A549 (cell line): ENCODE data around the gene STAT5A. TPM values are rescaled to one million over a fixed set of nuclear protein-coding genes. Genes with fewer than 3 reads are reported as not detected.
"Not testable (repeated sequence)": the region's sequence is repeated elsewhere in the genome, so short reads cannot be mapped to it uniquely, and the experiment has no call there.

ENCODE experiments used
- ATAC-seq, 2 experiments: fragments of 200-7000 bp in 1 of 2; fragments of >200 bp in 1 of 2; cut with Nextera tagmentation in 1 of 2; cut with Tn5 transposase in 1 of 2; 3 replicates each; pipeline versions ENCODE4 v1.8.0 to v1.9.1; 2018 to 2020; ENCODE audit warnings: mild to moderate bottlenecking in 1 of 2, moderate library complexity in 1 of 2
- CTCF ChIA-PET: fragments of 300-600 bp; sonication (Branson Sonifier 250); formaldehyde crosslinking; extraction: SDS; loops from one replicate; lab custom pipeline; 2021; ENCODE audit warnings: antibody characterized with exemption, inconsistent platforms; lab: Yijun Ruan, JAX
- POLR2A ChIA-PET: fragments of 350-600 bp; formaldehyde crosslinking; extraction: SDS; loops from one replicate; lab custom pipeline; 2021; ENCODE audit warnings: antibody characterized with exemption, inconsistent platforms; lab: Yijun Ruan, JAX
- DNase-seq, 2 experiments: peaks; one replicate each; pipeline versions ENCODE4 v3.0.0 to v3.0.0-alpha.2; 2011 to 2016; ENCODE audit warnings: low read depth in 1 of 2, low spot score in 1 of 2
- FAIRE-seq: peaks from 2 replicates; lab custom pipeline; 2011; peaks lifted over from hg19 to GRCh38; lab: Jason Lieb, UNC
- H3K27ac ChIP-seq, 2 experiments: fragments of >200 bp; sonication (Bioruptor Twin); formaldehyde crosslinking; 3 replicates each; pipeline ENCODE4 v1.5.1; 2016 to 2017
- H3K4me1 ChIP-seq: fragments of >200 bp; sonication (Bioruptor Twin); formaldehyde crosslinking; 3 replicates; pipeline ENCODE4 v1.6.1; 2016
- H3K4me2 ChIP-seq: fragments of >200 bp; sonication (Bioruptor Twin); formaldehyde crosslinking; 3 replicates; pipeline ENCODE4 v1.6.1; 2016
- H3K4me3 ChIP-seq: fragments of >200 bp; sonication (Bioruptor Twin); formaldehyde crosslinking; 3 replicates; pipeline ENCODE4 v1.5.1; 2016
- H3K9me3 ChIP-seq: fragments of >200 bp; sonication (Bioruptor Twin); formaldehyde crosslinking; 3 replicates; pipeline ENCODE4 v1.6.1; 2016
- CEBPB ChIP-seq, 2 experiments: fragments of >200 bp in 1 of 2; sonication (Bioruptor Twin) in 1 of 2; formaldehyde crosslinking in 1 of 2; IDR thresholded peaks; 2 replicates each; pipeline ENCODE4 v1.6.1; 2012 to 2016
- EHMT2 ChIP-seq: fragments of 200-600 bp; sonication (generic); IDR thresholded peaks from 2 replicates; pipeline ENCODE4 v1.6.1; 2016; ENCODE audit warnings: antibody characterized with exemption, low read depth, mild to moderate bottlenecking, moderate library complexity
- FOSL2 ChIP-seq, 2 experiments: fragments of 450-650 bp in 1 of 2; fragments of >200 bp in 1 of 2; sonication (Bioruptor Twin) in 1 of 2; formaldehyde crosslinking; IDR thresholded peaks; 2 replicates each; pipeline versions ENCODE4 v1.5.0 to v1.6.1; 2016 to 2020; ENCODE audit warnings: mild to moderate bottlenecking in 1 of 2, moderate library complexity in 1 of 2
- GATA3 ChIP-seq: IDR thresholded peaks from 2 replicates; pipeline ENCODE4 v1.6.1; 2012; ENCODE audit warnings: borderline replicate concordance
- HEYL ChIP-seq: fragments of 250-450 bp; sonication (Bioruptor Pico); IDR thresholded peaks from 2 replicates; pipeline ENCODE4 v1.8.0; 2021; ENCODE audit warnings: mild to moderate bottlenecking, moderate library complexity
- JUN ChIP-seq, 2 experiments: fragments of >200 bp; sonication (Bioruptor Twin); formaldehyde crosslinking; IDR thresholded peaks; 2 replicates in 1 of 2; 3 replicates in 1 of 2; pipeline ENCODE4 v1.6.1; 2016 to 2017
- KDM5A ChIP-seq: fragments of 200-600 bp; sonication (generic); IDR thresholded peaks from 2 replicates; pipeline ENCODE4 v1.6.1; 2016; ENCODE audit warnings: antibody characterized with exemption, mild to moderate bottlenecking
- MAFK ChIP-seq: fragments of 450-650 bp; IDR thresholded peaks from 2 replicates; pipeline ENCODE4 v1.6.1; 2014; ENCODE audit not compliant: partially characterized antibody
- RCOR1 ChIP-seq: fragments of 150-350 bp; IDR thresholded peaks from 2 replicates; pipeline ENCODE4 v1.6.1; 2014; ENCODE audit warnings: antibody characterized with exemption, low read length, low read depth
- SMC3 ChIP-seq: fragments of >200 bp; sonication (Bioruptor Twin); formaldehyde crosslinking; IDR thresholded peaks from 3 replicates; pipeline ENCODE4 v1.6.1; 2018; ENCODE audit warnings: inconsistent platforms
- WGBS: methylation state at CpG from one replicate; pipeline ENCODE4 v1.1.6; 2017; ENCODE audit errors: missing lambda C conversion rate; 5-methylcytosine and 5-hydroxymethylcytosine counted together
- polyA plus RNA-seq, 4 experiments: library from polyadenylated mRNA; depleted of rRNA in 3 of 4; stranded (reverse); fragments of >200 nt; fragmentation: RNase III in 1 of 4; extraction: RNeasy Plus Mini Kit Qiagen cat#74134 plus additional on column Dnase treatment in 1 of 4; gene quantifications; 2 replicates in 3 of 4; 3 replicates in 1 of 4; pipeline ENCODE4 v1.2.3, GENCODE V29; 2011 to 2017
- TF ChIP-seq, protein P1 (sequence below): fragments of >200 bp; sonication (Bioruptor Twin); formaldehyde crosslinking; IDR thresholded peaks from 3 replicates; pipeline ENCODE4 v1.5.1; 2016
- TF ChIP-seq, protein P2 (sequence below): fragments of >200 bp; sonication (Bioruptor Twin); formaldehyde crosslinking; IDR thresholded peaks from 3 replicates; pipeline ENCODE4 v1.6.1; 2016
- TF ChIP-seq, protein P3 (sequence below): fragments of >200 bp; sonication (Bioruptor Twin); formaldehyde crosslinking; IDR thresholded peaks from 2 replicates; pipeline ENCODE4 v1.6.1; 2016

The STAT5A gene
- polyA plus RNA-seq, 2 of the 4 experiments (the other 2 are of a cell fraction) = 2.2 to 4.0 TPM

DNA sequence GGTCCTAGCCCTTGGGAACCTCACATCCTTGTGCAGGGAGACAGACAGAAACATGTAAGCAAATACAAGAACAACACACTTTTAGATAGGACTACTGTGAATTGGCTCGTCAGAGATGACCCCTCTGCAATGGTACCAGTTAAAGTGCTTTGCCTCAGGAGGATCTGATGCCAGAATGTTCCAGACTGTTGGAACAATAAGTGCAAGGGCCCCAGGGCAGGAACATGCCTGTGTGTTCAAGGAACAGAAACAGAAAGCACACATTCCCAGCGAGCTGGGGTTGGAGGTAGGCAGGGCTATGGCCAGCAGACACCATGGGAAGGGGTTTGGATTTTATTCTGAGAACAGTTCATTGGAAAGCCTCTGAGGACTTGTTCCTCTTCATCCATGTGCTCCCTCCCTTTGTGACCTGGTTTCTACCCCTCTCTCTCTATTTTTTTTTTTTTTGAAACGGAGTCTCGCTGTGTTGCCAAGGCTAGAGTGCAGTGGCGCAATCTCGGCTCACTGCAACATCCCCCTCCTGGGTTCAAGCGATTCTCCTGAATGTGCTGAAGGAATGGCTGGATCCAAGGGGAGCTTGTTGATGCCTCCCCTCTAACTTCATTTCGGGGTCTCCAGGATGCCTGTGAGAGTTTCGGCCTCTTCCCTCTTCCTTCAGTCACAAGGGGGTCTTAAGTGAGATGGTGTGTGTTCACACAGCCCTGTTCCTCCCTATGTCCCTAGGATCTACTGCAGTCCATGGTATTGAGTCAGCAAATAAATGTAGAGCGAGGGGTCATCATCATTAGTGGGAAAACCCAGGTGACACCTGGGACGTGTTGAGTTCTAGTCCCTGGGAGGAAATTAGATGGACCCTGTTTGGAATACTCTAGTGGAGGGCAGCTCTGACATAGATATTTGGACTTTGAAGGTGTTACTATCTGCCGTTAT lies 6.4 kb downstream of the STAT5A start:
- ChIA-PET POLR2A (no interaction called here), CTCF (interaction anchor here (0.6 to 7.2 kb wide), 10 partner anchors 9 to 233 kb away, joined by 3 to 65 read pairs (median 4); no protein-coding TSS in a partner anchor)
- ATAC-seq (no peak), FAIRE-seq (no peak), DNase-seq (no peak)
- Histone ChIP-seq H3K4me3 (no peak overlapping the region), H3K27ac (peak overlapping the region in 1 of 2 experiments; percentile 1; a peak in 1 of 6 replicates), H3K9me3 (no peaks in the 10 kb centered on the region), H3K4me2 (no peak overlapping the region), H3K4me1 (no peaks in the 10 kb centered on the region)
- TF ChIP-seq EHMT2 (no peak), MAFK (peak; percentile 46)
- 78% methylated on average over 12 of the region's 12 CpGs for WGBS

DNA sequence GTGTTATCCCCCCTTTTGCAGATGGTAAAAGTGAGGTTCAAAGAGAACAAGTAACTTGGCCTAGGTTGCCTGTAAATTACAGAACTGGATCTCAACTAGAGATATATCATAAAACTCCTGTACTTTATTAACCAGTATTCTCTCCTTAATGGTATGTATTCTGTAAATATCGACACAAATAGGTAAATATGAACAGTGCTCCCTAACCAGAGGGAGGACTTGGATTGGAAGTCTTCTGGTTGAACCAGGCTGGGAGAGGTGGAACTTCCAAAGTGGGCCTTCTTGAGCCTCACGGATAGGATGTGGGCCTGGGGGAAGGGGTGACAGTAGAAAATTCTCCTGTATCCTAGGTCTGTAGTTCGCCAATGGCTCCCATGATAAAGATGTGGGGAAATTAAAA lies 7.7 kb downstream of the STAT5A start:
- no peaks in the 10 kb centered on the region for H3K9me3 ChIP-seq
- FAIRE-seq = no peak
- no peaks in the 10 kb centered on the region for H3K4me1 ChIP-seq
- ChIA-PET POLR2A (no interaction called here), CTCF (interaction anchor here (1.0 to 7.2 kb wide), 7 partner anchors 9 to 232 kb away, joined by 3 to 65 read pairs (median 5); no protein-coding TSS in a partner anchor)
- H3K4me2 ChIP-seq = no peak overlapping the region
- no peak overlapping the region for H3K4me3 ChIP-seq
- TF ChIP-seq HEYL (CRISPR knock-in tag) (no peak), EHMT2 (no peak), KDM5A (no peak), SMC3 (no peak), CEBPB (IDR thresholded peaks at IDR 0.05) (no peak), RCOR1 (no peak), GATA3 (no peak), JUN (IDR thresholded peaks at IDR 0.05) (no peak), FOSL2 (IDR thresholded peaks at IDR 0.05) (no peak), FOSL2 (CRISPR knock-in tag; IDR thresholded peaks at IDR 0.05) (no peak)
- TF ChIP-seq, protein P1, sequence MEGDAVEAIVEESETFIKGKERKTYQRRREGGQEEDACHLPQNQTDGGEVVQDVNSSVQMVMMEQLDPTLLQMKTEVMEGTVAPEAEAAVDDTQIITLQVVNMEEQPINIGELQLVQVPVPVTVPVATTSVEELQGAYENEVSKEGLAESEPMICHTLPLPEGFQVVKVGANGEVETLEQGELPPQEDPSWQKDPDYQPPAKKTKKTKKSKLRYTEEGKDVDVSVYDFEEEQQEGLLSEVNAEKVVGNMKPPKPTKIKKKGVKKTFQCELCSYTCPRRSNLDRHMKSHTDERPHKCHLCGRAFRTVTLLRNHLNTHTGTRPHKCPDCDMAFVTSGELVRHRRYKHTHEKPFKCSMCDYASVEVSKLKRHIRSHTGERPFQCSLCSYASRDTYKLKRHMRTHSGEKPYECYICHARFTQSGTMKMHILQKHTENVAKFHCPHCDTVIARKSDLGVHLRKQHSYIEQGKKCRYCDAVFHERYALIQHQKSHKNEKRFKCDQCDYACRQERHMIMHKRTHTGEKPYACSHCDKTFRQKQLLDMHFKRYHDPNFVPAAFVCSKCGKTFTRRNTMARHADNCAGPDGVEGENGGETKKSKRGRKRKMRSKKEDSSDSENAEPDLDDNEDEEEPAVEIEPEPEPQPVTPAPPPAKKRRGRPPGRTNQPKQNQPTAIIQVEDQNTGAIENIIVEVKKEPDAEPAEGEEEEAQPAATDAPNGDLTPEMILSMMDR = no peak
- TF ChIP-seq, protein P2, sequence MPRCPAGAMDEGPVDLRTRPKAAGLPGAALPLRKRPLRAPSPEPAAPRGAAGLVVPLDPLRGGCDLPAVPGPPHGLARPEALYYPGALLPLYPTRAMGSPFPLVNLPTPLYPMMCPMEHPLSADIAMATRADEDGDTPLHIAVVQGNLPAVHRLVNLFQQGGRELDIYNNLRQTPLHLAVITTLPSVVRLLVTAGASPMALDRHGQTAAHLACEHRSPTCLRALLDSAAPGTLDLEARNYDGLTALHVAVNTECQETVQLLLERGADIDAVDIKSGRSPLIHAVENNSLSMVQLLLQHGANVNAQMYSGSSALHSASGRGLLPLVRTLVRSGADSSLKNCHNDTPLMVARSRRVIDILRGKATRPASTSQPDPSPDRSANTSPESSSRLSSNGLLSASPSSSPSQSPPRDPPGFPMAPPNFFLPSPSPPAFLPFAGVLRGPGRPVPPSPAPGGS = no peak
- TF ChIP-seq, protein P3, sequence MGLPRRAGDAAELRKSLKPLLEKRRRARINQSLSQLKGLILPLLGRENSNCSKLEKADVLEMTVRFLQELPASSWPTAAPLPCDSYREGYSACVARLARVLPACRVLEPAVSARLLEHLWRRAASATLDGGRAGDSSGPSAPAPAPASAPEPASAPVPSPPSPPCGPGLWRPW = no peak
- no peak for ATAC-seq
- DNase-seq = no peak
- WGBS = 81% methylated on average over 3 of the region's 3 CpGs
- H3K27ac ChIP-seq = no peak overlapping the region; a peak in 1 of 6 replicates

DNA sequence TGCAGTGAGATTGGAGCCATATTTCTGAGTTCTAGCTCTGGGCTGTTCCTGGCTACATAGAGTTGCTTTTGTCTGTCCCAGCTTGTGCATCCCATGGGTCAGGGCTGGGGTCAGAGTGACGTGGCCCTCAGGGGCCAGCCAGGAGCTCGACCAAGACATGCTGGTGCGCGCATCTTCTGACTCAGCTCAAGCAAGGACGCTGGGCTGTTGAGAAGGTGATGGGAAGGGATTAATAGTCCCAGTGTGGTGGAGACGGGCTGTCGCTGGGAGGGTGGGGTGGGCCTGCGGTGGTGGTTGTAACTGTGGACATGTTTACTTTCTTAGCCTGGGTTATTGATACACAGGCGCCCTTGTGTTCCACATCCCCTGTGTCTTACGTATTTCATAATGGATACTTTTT lies 9.5 kb downstream of the STAT5A start:
- H3K4me3 ChIP-seq, H3K4me2 ChIP-seq, DNase-seq, POLR2A ChIA-PET, ATAC-seq, H3K27ac ChIP-seq, FAIRE-seq, H3K9me3 ChIP-seq, H3K4me1 ChIP-seq: not testable (repeated sequence)
- 87% methylated on average over 10 of the region's 10 CpGs for WGBS
- CTCF ChIA-PET = interaction anchor here (0.6 to 4.4 kb wide), 5 partner anchors 12 to 237 kb away, joined by 3 to 12 read pairs (median 4); no protein-coding TSS in a partner anchor

DNA sequence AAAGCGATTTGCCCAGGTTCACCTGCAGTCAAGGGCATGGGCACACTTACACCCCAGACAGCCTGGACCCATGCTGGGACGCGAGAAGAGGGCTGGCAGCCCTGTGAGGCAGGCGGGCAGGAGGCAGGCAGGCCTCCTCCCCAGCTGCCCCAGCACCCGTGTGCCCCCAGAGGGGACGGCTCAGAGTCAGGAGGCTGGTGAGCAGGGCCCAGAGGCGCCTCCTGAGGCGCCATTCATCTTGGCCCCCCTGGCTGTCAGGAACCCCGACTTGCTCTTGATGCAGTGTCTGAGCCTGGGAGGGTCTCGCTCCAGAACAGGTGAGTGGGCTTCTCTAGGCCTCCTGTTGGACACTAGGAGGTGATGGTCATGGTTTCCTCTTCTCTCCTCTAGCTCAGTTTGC lies 11.1 kb downstream of the STAT5A start:
- H3K4me1 ChIP-seq, ATAC-seq, H3K4me2 ChIP-seq, H3K4me3 ChIP-seq, H3K27ac ChIP-seq, H3K9me3 ChIP-seq, DNase-seq, POLR2A ChIA-PET, FAIRE-seq: not testable (repeated sequence)
- WGBS = 89% methylated on average over 5 of the region's 10 CpGs
- CTCF ChIA-PET = interaction anchor here (1.0 to 4.4 kb wide), 4 partner anchors 13 to 107 kb away, joined by 3 to 12 read pairs (median 3); no protein-coding TSS in a partner anchor

DNA sequence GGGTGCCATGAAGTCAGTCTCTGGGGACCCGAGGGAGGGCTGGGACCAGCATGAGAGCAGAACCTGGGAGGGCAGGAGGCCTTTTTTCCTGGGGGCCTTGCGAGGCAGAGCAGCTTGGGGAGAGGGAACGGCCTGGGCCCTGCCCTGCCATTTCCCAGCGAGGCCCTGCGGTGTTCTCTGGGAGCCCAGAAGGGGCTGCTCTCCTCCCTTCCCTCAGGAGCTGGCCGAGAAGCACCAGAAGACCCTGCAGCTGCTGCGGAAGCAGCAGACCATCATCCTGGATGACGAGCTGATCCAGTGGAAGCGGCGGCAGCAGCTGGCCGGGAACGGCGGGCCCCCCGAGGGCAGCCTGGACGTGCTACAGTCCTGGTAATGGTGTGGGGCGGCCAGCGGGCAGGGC lies 11.6 kb downstream of the STAT5A start:
- H3K27ac ChIP-seq, H3K4me1 ChIP-seq, H3K4me2 ChIP-seq, H3K4me3 ChIP-seq, FAIRE-seq, DNase-seq, POLR2A ChIA-PET, H3K9me3 ChIP-seq, ATAC-seq: not testable (repeated sequence)
- no CpG with 5 or more reads among the region's 17 CpGs for WGBS
- CTCF ChIA-PET = interaction anchor here (1.3 to 4.6 kb wide), 3 partner anchors 11 to 227 kb away, joined by 3 to 14 read pairs (median 5); partner anchors contain the start of gene STAT5A
